Measurements from ENCODE around the gene CELSR3. TPM values are rescaled to one million over a fixed set of nuclear protein-coding genes. Genes with fewer than 3 reads are reported as not detected.

Gene CELSR3
- total RNA-seq, 1 donor from 2014 or later = 9.8 TPM

DNA sequence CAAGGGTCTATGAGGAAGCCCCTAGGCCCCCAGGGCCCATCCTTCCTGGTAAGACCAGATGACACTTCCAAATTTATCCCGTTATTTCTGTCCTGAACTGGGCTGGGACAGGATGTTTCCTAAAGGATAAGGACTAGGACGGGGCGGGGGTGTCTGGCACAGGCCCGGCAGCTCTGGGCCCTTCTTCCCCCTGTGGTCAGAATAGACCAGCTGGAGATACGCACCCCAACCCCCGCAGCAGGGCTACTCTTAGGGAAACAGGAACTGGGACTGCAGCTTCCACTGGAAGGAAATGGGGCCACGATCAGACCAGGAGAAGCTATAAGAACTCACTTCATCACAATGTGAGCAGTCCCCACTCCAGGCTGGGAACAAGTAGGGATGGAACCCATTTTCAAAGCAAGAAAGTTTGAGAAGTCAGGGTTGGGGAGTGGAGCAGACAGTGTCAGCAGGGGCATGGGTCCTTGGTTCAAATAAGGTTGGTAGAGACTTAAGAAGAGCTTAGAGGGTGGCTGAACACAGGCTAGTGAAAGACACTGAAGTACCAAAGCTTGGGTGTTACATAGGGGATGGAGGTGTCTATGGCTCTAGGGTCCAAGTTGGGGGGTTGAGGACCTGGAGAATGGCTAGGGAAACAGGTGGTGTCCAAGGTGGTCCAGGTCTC lies 21.9 kb upstream of the CELSR3 start:
- Mint-ChIP-seq H3K27me3 (no peaks in the 10 kb centered on the region), H3K27ac (peak overlapping the region; percentile 78), H3K36me3 (peaks cover 13% of the 10 kb centered on the region), H3K4me3 (peak overlapping the region; percentile 94), H3K9me3 (no peaks in the 10 kb centered on the region), H3K4me1 (ENCODE audit: unreplicated experiment) (peaks cover 22% of the 10 kb centered on the region)
- TF ChIP-seq CTCF (conservative IDR thresholded peaks at IDR 0.05) = no peak
- no peak for DNase-seq (ENCODE audit: extremely low spot score, unreplicated experiment)

GRCh38 chr3:48684054-48684349 lies 21.3 kb upstream of the CELSR3 start:
- H3K36me3 Mint-ChIP-seq = peaks cover 13% of the 10 kb centered on the region
- H3K4me1 Mint-ChIP-seq (ENCODE audit: unreplicated experiment) = peaks cover 22% of the 10 kb centered on the region
- H3K4me3 Mint-ChIP-seq = peak overlapping the region; percentile 94
- no peak for TF ChIP-seq CTCF (conservative IDR thresholded peaks at IDR 0.05)
- no peaks in the 10 kb centered on the region for H3K27me3 Mint-ChIP-seq
- DNase-seq (ENCODE audit: extremely low spot score, unreplicated experiment) = no peak
- H3K27ac Mint-ChIP-seq = peak overlapping the region; percentile 29
- no peaks in the 10 kb centered on the region for H3K9me3 Mint-ChIP-seq

- no peaks in the 10 kb centered on the region for H3K27me3 Mint-ChIP-seq
- peaks cover 22% of the 10 kb centered on the region for H3K4me1 Mint-ChIP-seq (ENCODE audit: unreplicated experiment)
- no peak overlapping the region for H3K27ac Mint-ChIP-seq
- H3K36me3 Mint-ChIP-seq = peaks cover 14% of the 10 kb centered on the region
- no peaks in the 10 kb centered on the region for H3K9me3 Mint-ChIP-seq
- no peak overlapping the region for H3K4me3 Mint-ChIP-seq
- TF ChIP-seq CTCF (conservative IDR thresholded peaks at IDR 0.05) = no peak
- DNase-seq (ENCODE audit: extremely low spot score, unreplicated experiment) = no peak
Observed at GRCh38 chr3:48682786-48683185, 20.1 kb upstream of the CELSR3 start.

DNA sequence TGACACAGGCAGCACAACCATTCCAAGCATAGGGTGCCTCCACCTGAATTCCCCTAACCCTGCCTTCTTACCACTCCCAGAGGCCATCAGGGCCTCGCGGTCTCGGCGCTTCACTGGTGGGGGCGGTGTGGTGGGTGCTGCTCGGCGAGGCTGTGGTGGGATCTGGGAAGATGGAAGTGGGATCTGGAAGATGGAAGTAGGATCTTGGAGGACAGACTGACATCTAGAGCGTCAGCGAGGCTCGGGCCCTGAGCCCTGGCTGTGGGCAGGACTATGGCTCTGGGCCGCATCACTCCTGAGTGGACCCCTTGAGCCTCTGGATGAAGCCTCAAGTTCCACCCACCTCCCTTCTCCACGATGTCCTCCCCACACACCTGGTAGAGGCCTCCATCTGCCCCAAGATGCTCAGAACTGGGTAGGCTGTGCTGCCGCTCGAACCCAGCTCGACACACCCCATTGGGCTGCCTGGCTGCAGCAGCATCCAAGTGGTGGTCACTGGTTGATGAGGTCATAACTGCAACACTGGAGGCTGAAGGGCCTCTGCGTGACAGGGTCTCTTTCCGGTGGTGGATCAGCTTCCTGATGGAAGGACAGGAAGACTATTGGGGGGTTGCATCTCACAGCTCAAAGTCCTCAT lies 19.4 kb upstream of the CELSR3 start:
- H3K36me3 Mint-ChIP-seq = peaks cover 17% of the 10 kb centered on the region
- no peak overlapping the region for H3K4me3 Mint-ChIP-seq

GRCh38 chr3:48681541-48681880 lies 18.8 kb upstream of the CELSR3 start:
- H3K27me3 Mint-ChIP-seq = no peaks in the 10 kb centered on the region
- H3K4me3 Mint-ChIP-seq = no peak overlapping the region
- H3K9me3 Mint-ChIP-seq = no peaks in the 10 kb centered on the region
- peaks cover 15% of the 10 kb centered on the region for H3K36me3 Mint-ChIP-seq
- no peak for TF ChIP-seq CTCF (conservative IDR thresholded peaks at IDR 0.05)
- DNase-seq (ENCODE audit: extremely low spot score, unreplicated experiment) = no peak
- no peak overlapping the region for H3K27ac Mint-ChIP-seq
- H3K4me1 Mint-ChIP-seq (ENCODE audit: unreplicated experiment) = peaks cover 19% of the 10 kb centered on the region

More for the DNA sequence above, 19.4 kb upstream of the CELSR3 start:
- TF ChIP-seq CTCF (conservative IDR thresholded peaks at IDR 0.05) = no peak
- Mint-ChIP-seq H3K4me1 (ENCODE audit: unreplicated experiment) (peaks cover 22% of the 10 kb centered on the region), H3K27ac (no peak overlapping the region), H3K27me3 (no peaks in the 10 kb centered on the region), H3K9me3 (no peaks in the 10 kb centered on the region)
- DNase-seq (ENCODE audit: extremely low spot score, unreplicated experiment) = no peak

Data from type B pancreatic cell (in vitro differentiated cells).